ENCODE results near the gene FUS.
"Not testable (repeated sequence)": the region's sequence is repeated elsewhere in the genome, so short reads cannot be mapped to it uniquely, and the experiment has no call there.

The FUS gene

DNA sequence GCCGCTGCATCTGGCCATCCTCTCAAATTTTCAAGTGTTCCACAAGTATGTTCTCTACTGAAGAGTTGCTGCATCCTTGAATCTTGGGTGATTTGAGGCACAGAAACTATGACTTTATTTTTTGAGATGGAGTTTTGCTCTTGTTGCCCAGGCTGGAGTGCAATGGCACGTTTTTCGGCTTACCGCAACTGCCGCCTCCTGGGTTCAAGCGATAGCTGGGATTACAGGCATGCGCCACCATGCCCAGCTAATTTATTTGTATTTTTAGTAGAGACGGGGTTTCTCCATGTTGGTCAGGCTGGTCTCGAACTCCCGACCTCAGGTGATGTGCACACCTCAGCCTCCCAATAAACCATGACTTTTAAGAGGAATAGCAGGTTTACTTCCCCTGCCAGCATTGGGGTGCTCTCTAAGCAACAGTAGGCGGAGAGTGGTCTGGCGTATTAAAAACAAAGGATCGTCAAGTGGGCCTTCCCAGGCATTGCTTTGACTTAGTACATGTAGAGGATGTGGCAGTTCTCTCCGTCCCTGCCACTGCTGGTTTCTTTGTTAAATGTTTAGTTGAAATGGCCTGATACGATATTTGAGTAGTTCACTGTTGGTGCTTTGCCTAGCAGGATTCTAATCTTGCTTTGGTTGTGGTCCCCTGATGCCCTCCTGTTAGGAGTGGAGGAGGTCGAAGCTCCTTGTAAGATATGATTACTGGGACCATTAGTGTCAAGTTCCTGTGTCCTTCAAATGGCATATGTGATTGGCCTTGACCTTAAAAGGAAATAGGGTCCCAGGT, 13.1 kb downstream of the FUS start:
- Mint-ChIP-seq H3K27me3 (no peaks in the 10 kb centered on the region), H3K27ac (ENCODE audit: low read depth) (peak overlapping the region; percentile 61), H3K4me3 (no peak overlapping the region), H3K9me3 (no peaks in the 10 kb centered on the region), H3K4me1 (peaks cover 65% of the 10 kb centered on the region), H3K36me3 (ENCODE audit: insufficient read depth) (peaks cover 87% of the 10 kb centered on the region)
- DNase-seq (ENCODE audit: low spot score in 2 of 2) (no peak), ATAC-seq (replicated peaks; ENCODE audit: extremely low read depth, poor library complexity, severe bottlenecking) (no peak)

- ATAC-seq (replicated peaks; ENCODE audit: extremely low read depth, poor library complexity, severe bottlenecking): no peak
- peak overlapping the region; percentile 61 for H3K27ac Mint-ChIP-seq (ENCODE audit: low read depth)
- no peaks in the 10 kb centered on the region for H3K27me3 Mint-ChIP-seq
- H3K36me3 Mint-ChIP-seq (ENCODE audit: insufficient read depth): peaks cover 80% of the 10 kb centered on the region
- H3K9me3 Mint-ChIP-seq: no peaks in the 10 kb centered on the region
- peaks cover 64% of the 10 kb centered on the region for H3K4me1 Mint-ChIP-seq
- no peak for DNase-seq (ENCODE audit: low spot score in 2 of 2)
- H3K4me3 Mint-ChIP-seq: peak overlapping the region; percentile 52
Measured at GRCh38 chr16:31193874-31194273, 13.9 kb downstream of the FUS start.

DNA sequence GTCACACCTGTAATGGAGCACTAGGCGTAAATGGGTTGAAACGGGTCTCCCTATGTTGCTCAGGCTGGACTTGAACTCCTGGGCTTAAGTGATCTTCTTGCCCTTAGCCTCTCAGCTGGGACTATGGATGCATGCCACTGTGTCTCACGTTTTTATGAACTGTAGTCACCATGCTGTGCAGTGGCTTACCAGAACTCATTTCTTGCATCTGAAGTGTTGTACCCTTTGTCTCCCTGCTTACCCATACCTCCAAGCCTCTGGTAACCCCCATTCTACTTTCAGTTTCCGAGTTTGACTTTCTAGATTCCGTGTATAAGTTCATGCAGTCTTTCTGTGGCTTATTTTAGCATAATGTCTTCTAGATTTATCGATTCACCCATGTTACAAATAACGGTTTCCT, 15.0 kb downstream of the FUS start:
- Mint-ChIP-seq H3K4me1 (peaks cover 62% of the 10 kb centered on the region), H3K36me3 (ENCODE audit: insufficient read depth) (peaks cover 72% of the 10 kb centered on the region), H3K27me3 (no peaks in the 10 kb centered on the region), H3K4me3 (no peak overlapping the region), H3K9me3 (no peaks in the 10 kb centered on the region), H3K27ac (ENCODE audit: low read depth) (no peak overlapping the region)
- DNase-seq (ENCODE audit: low spot score in 2 of 2): no peak
- no peak for ATAC-seq (replicated peaks; ENCODE audit: extremely low read depth, poor library complexity, severe bottlenecking)

- ATAC-seq (replicated peaks; ENCODE audit: extremely low read depth, poor library complexity, severe bottlenecking); DNase-seq (ENCODE audit: low spot score in 2 of 2); H3K9me3 Mint-ChIP-seq; H3K27me3 Mint-ChIP-seq; H3K4me3 Mint-ChIP-seq: not testable (repeated sequence)
- Mint-ChIP-seq H3K4me1 (peaks cover 58% of the 10 kb centered on the region), H3K27ac (ENCODE audit: low read depth) (peak overlapping the region; percentile 8), H3K36me3 (ENCODE audit: insufficient read depth) (peaks cover 67% of the 10 kb centered on the region)
Measured at GRCh38 chr16:31195861-31196260, 15.9 kb downstream of the FUS start.

GRCh38 chr16:31196324-31197088, 16.6 kb downstream of the FUS start:
- Mint-ChIP-seq H3K9me3 (no peaks in the 10 kb centered on the region), H3K4me1 (peaks cover 58% of the 10 kb centered on the region), H3K4me3 (no peak overlapping the region), H3K27me3 (no peaks in the 10 kb centered on the region), H3K27ac (ENCODE audit: low read depth) (peak overlapping the region; percentile 8), H3K36me3 (ENCODE audit: insufficient read depth) (peaks cover 67% of the 10 kb centered on the region)
- DNase-seq (ENCODE audit: low spot score in 2 of 2) (no peak), ATAC-seq (replicated peaks; ENCODE audit: extremely low read depth, poor library complexity, severe bottlenecking) (no peak)

DNA sequence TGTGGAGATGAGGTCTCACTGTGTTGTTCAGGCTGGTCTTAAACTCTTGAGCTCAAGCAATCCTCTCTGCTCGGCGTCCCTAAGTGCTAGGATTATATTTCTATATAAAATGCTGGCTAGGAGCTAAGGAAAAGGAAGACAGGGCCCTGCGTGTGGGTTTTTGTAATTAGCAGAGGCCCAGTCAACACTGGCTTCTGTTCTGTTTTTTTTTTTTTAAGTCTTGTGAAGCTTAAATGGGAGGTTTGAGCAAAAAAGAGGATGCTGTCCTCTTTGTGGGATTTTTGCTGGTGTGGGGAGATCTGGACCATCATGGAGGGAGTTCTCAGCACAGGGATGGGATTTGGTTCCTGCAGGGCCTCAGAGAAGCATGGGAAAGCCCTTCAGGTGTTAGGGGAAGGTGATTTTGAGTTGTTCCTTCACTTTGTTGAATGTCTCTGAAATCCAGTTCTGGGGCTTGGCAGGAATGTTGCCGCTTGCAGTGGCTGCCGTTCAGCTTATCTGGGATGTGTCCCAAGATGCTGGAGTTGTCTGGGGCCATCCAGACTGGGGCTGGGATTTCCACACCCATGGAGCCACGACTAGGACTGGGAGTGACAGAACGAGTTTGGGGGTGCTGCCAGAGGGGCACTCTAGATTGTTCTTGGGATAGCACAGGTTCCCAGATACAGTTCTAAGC, 18.4 kb downstream of the FUS start:
- H3K9me3 Mint-ChIP-seq: no peaks in the 10 kb centered on the region
- DNase-seq (ENCODE audit: low spot score in 2 of 2) (no peak), ATAC-seq (replicated peaks; ENCODE audit: extremely low read depth, poor library complexity, severe bottlenecking) (no peak)
- no peak overlapping the region for H3K4me3 Mint-ChIP-seq
- peak overlapping the region; percentile 82 for H3K27ac Mint-ChIP-seq (ENCODE audit: low read depth)
- H3K27me3 Mint-ChIP-seq: no peaks in the 10 kb centered on the region
- peaks cover 64% of the 10 kb centered on the region for H3K36me3 Mint-ChIP-seq (ENCODE audit: insufficient read depth)
- peaks cover 58% of the 10 kb centered on the region for H3K4me1 Mint-ChIP-seq

- H3K4me3 Mint-ChIP-seq: peak overlapping the region; percentile 0
- no peaks in the 10 kb centered on the region for H3K9me3 Mint-ChIP-seq
- DNase-seq (ENCODE audit: low spot score in 2 of 2) (no peak), ATAC-seq (replicated peaks; ENCODE audit: extremely low read depth, poor library complexity, severe bottlenecking) (no peak)
- H3K27ac Mint-ChIP-seq (ENCODE audit: low read depth): peak overlapping the region; percentile 0
- peaks cover 55% of the 10 kb centered on the region for H3K4me1 Mint-ChIP-seq
- no peaks in the 10 kb centered on the region for H3K27me3 Mint-ChIP-seq
- peaks cover 54% of the 10 kb centered on the region for H3K36me3 Mint-ChIP-seq (ENCODE audit: insufficient read depth)
Measured at GRCh38 chr16:31199430-31200041, 19.6 kb downstream of the FUS start.

DNA sequence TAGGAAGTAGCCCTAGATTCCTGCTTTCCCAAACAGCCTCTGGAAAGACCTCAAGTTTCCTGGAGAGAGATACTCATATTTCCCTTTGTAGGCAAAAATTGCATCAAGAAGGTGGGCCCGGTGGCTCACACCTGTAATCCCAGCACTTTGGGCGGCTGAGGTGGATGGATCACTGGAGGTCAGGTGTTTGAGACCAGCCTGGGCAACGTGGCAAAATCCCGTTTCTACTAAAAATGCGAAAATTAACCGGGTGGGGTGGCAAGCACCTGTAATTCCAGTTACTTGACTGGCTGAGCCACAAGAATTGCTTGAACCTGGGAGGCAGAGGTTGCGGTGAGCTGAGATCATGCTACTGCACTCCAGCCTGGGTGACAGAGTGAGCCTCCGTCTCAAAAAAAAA, 20.2 kb downstream of the FUS start:
- peaks cover 51% of the 10 kb centered on the region for H3K4me1 Mint-ChIP-seq
- not testable (repeated sequence) for DNase-seq (ENCODE audit: low spot score in 2 of 2); H3K4me3 Mint-ChIP-seq; ATAC-seq (replicated peaks; ENCODE audit: extremely low read depth, poor library complexity, severe bottlenecking); H3K27me3 Mint-ChIP-seq; H3K9me3 Mint-ChIP-seq
- peaks cover 48% of the 10 kb centered on the region for H3K36me3 Mint-ChIP-seq (ENCODE audit: insufficient read depth)
- H3K27ac Mint-ChIP-seq (ENCODE audit: low read depth): peak overlapping the region; percentile 19

DNA sequence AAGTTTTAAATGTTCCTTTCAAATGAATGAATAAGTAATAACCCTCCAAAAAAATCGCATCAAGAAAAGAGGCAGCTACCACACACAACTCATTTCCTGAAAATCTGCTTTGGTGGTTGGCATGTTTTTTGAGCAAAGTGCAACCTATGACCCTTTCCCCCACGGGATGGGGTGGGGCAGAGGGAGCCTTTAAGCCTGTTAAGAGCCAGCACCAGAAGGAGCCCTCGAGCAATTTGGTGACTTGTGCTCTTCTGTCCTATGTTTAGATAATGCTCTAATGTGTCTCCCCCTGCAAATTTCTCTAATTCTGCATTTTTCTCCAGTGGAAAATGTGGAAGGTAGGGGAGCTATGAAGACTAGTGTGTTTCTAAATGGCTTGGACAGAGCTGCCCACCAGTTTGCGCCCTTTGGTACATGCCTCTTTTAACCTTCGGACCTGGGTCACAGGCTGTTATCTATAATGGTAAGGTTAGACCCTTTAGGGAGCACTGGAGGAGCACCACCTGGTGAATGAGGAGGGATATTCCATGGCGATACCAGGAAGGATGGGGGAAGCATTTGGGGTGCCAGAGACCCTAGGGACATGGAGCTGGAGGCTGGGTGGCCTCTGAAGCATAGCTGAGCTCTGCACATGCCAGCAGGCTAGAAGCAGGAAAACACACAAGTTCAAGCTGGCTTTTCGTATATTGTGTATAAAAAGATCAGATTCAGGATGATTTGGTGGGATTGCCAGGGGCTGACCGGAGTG, 21.1 kb downstream of the FUS start:
- Mint-ChIP-seq H3K4me1 (peaks cover 48% of the 10 kb centered on the region), H3K27me3 (no peaks in the 10 kb centered on the region), H3K9me3 (no peaks in the 10 kb centered on the region), H3K36me3 (ENCODE audit: insufficient read depth) (peaks cover 41% of the 10 kb centered on the region), H3K27ac (ENCODE audit: low read depth) (peak overlapping the region; percentile 92), H3K4me3 (peak overlapping the region; percentile 90)
- ATAC-seq (replicated peaks; ENCODE audit: extremely low read depth, poor library complexity, severe bottlenecking): peak; percentile 41
- no peak for DNase-seq (ENCODE audit: low spot score in 2 of 2)

DNA sequence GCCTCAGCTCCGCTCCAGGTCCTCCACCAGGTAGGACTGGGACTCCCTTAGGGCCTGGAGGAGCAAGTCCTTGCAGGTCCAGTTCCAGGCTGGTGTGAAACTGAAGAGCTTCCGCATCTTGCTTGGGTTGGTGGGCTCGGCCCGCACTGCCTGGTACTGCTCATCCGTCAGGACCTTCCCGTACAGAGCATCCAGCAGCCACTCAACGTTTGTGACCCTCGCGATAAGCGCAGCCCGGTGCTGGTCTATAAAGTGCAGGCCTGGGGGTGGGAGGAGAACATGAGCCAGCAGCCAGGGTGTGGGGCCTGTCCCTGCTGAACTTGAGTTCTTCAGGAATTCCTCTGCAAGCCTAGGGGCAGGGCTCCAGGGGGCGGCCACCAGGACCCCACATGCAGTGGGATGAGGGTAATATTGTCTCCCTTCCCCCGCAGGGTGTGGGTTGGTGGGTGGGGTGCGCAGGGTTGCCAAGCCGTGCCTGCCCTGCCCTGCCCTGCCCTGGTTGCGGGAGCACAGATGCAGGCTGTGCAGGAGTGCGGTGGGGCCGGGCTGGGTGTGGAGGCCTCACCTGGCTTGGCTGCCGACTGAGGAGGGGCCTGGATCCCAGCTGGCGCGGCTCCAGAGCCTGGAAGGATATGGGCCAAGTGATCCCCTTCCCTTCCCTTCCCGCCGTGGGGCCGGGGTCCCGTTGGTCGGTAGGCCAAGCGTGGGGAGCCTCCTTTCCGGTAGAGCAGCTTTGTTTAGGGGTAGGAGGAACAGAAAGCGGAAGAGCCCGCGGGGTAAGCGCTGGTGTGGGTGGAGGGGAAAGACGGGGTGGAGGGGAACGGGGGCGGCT, 21.9 kb downstream of the FUS start:
- ATAC-seq (replicated peaks; ENCODE audit: extremely low read depth, poor library complexity, severe bottlenecking) (peak; percentile 74), DNase-seq (ENCODE audit: low spot score in 2 of 2) (peak in 1 of 2 donors; percentile 32)
- H3K27ac Mint-ChIP-seq (ENCODE audit: low read depth): peak overlapping the region; percentile 92
- peak overlapping the region; percentile 90 for H3K4me3 Mint-ChIP-seq
- no peaks in the 10 kb centered on the region for H3K9me3 Mint-ChIP-seq
- H3K4me1 Mint-ChIP-seq: peaks cover 44% of the 10 kb centered on the region
- no peaks in the 10 kb centered on the region for H3K27me3 Mint-ChIP-seq
- peaks cover 38% of the 10 kb centered on the region for H3K36me3 Mint-ChIP-seq (ENCODE audit: insufficient read depth)

Measured in central memory CD8-positive, alpha-beta T cell (primary cell).